HG02885 (cell line): ENCODE results near the gene GSAP.
A peak's percentile ranks its signal among the peaks of the same experiment; 100 is the strongest.
"Not testable (repeated sequence)": the region's sequence is repeated elsewhere in the genome, so short reads cannot be mapped to it uniquely, and the experiment has no call there.

Source experiments
- ATAC-seq: cut with Tn5 transposase; IDR thresholded peaks from one replicate; pipeline ENCODE4 v1.9.1; 2021; ENCODE audit warnings: mild to moderate bottlenecking; ENCODE audit not compliant: unreplicated experiment, poor library complexity

GSAP gene

GRCh38 chr7:77306231-77307067 is 109.7 kb downstream of the GSAP start:
- no peak for ATAC-seq

- ATAC-seq = no peak
Measured at GRCh38 chr7:77295549-77295948, 120.6 kb downstream of the GSAP start.

- ATAC-seq = no peak
Measured at GRCh38 chr7:77293046-77293445, 123.1 kb downstream of the GSAP start.

- no peak for ATAC-seq
Measured at GRCh38 chr7:77290425-77290824, 125.7 kb downstream of the GSAP start.

- no peak for ATAC-seq
Measured at GRCh38 chr7:77289387-77289786, 126.8 kb downstream of the GSAP start.

GRCh38 chr7:77288676-77289320 is 127.4 kb downstream of the GSAP start:
- ATAC-seq = no peak

- no peak for ATAC-seq
Measured at GRCh38 chr7:77284616-77285015, 131.5 kb downstream of the GSAP start.

- no peak for ATAC-seq
Measured at GRCh38 chr7:77284005-77284404, 132.1 kb downstream of the GSAP start.

- ATAC-seq = no peak
Measured at GRCh38 chr7:77282897-77283296, 133.3 kb downstream of the GSAP start.

- no peak for ATAC-seq
Measured at GRCh38 chr7:77281780-77282478, 134.2 kb downstream of the GSAP start.

GRCh38 chr7:77276120-77276519 is 140.0 kb downstream of the GSAP start:
- no peak for ATAC-seq

- ATAC-seq = not testable (repeated sequence)
Measured at GRCh38 chr7:77275663-77276062, 140.5 kb downstream of the GSAP start.

GRCh38 chr7:77271766-77272165 is 144.4 kb downstream of the GSAP start:
- no peak for ATAC-seq

GRCh38 chr7:77270094-77270480 is 146.1 kb downstream of the GSAP start:
- no peak for ATAC-seq

GRCh38 chr7:77269360-77270093 is 146.6 kb downstream of the GSAP start:
- peak; percentile 59 for ATAC-seq

GRCh38 chr7:77266291-77266794 is 149.8 kb downstream of the GSAP start:
- peak; percentile 93 for ATAC-seq

GRCh38 chr7:77265666-77266065 is 150.5 kb downstream of the GSAP start:
- ATAC-seq = no peak

- no peak for ATAC-seq
Measured at GRCh38 chr7:77262316-77262715, 153.8 kb downstream of the GSAP start.
